Hematopoietic multipotent progenitor cell treated with erythropoietin and hydrocortisone succinate and interleukin-3 and kit ligand, for 4 days (in vitro differentiated cells): Measurements from ENCODE around the gene ERVFRD-1.
"Not testable (repeated sequence)": the region's sequence is repeated elsewhere in the genome, so short reads cannot be mapped to it uniquely, and the experiment has no call there.

Source experiments
- DNase-seq: peaks from one replicate; pipeline ENCODE4 v3.0.0-alpha.2; 2015

Gene ERVFRD-1

GRCh38 chr6:11087141-11087812 lies 24.2 kb downstream of the ERVFRD-1 start:
- DNase-seq, result not testable (repeated sequence)

- DNase-seq, result no peak
Measured at GRCh38 chr6:11085758-11086435, 25.6 kb downstream of the ERVFRD-1 start.

GRCh38 chr6:11083956-11084355 lies 27.6 kb downstream of the ERVFRD-1 start:
- no peak for DNase-seq

- no peak for DNase-seq
Measured at GRCh38 chr6:11083491-11083890, 28.0 kb downstream of the ERVFRD-1 start.

GRCh38 chr6:11080296-11080695 lies 31.2 kb downstream of the ERVFRD-1 start:
- no peak for DNase-seq

- peak; percentile 41 for DNase-seq
Measured at GRCh38 chr6:11078266-11078665, 33.3 kb downstream of the ERVFRD-1 start.

- no peak for DNase-seq
Measured at GRCh38 chr6:11076540-11076939, 35.0 kb downstream of the ERVFRD-1 start.

- DNase-seq, result no peak
Measured at GRCh38 chr6:11072101-11072500, 39.4 kb downstream of the ERVFRD-1 start.

GRCh38 chr6:11069760-11070159 lies 41.8 kb downstream of the ERVFRD-1 start:
- DNase-seq, result peak; percentile 20

- no peak for DNase-seq
Measured at GRCh38 chr6:11067348-11067747, 44.2 kb downstream of the ERVFRD-1 start.

GRCh38 chr6:11066505-11067347 lies 44.8 kb downstream of the ERVFRD-1 start:
- DNase-seq, result no peak

GRCh38 chr6:11065436-11066202 lies 45.9 kb downstream of the ERVFRD-1 start:
- DNase-seq, result no peak

GRCh38 chr6:11064836-11065235 lies 46.7 kb downstream of the ERVFRD-1 start:
- DNase-seq, result no peak

- DNase-seq, result no peak
Measured at GRCh38 chr6:11062715-11063114, 48.8 kb downstream of the ERVFRD-1 start.

GRCh38 chr6:11062083-11062482 lies 49.4 kb downstream of the ERVFRD-1 start:
- DNase-seq, result no peak

GRCh38 chr6:11058406-11058805 lies 53.1 kb downstream of the ERVFRD-1 start:
- no peak for DNase-seq

- no peak for DNase-seq
Measured at GRCh38 chr6:11056871-11057270, 54.7 kb downstream of the ERVFRD-1 start.

GRCh38 chr6:11055127-11055627 lies 56.3 kb downstream of the ERVFRD-1 start:
- DNase-seq, result no peak

GRCh38 chr6:11054722-11055121 lies 56.8 kb downstream of the ERVFRD-1 start:
- DNase-seq, result no peak

GRCh38 chr6:11053307-11053706 lies 58.2 kb downstream of the ERVFRD-1 start:
- no peak for DNase-seq
